Smooth muscle cell of the brain vasculature (primary cell): ENCODE results near the gene CCDC88C.

Experiments
- DNase-seq: peaks from one replicate; pipeline ENCODE4 v3.0.0-alpha.2; 2012; ENCODE audit warnings: low read depth, low spot score

The CCDC88C gene

DNA sequence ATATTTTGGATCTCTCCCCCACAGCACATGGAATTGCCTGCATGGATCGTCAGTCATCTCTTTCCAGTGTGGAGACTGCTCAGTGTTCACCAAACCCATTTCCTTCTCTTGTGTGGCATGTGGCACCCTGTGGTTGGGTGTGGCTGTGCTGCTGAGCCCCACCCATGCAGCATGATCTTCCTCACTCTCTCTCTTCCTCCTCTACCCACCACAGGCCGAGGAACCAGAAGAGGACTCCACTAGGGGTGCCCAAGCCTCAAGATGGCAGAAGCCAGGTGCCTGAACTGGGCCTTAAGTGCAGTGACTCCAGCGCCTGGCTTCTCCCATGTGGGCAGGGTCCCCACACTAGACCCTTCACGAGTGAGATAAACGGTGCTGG is 106.3 kb downstream of the CCDC88C start:
- no peak for DNase-seq

- DNase-seq = no peak
These were observed 106.9 kb downstream of the CCDC88C start for GRCh38 chr14:91310606-91311283.

DNA sequence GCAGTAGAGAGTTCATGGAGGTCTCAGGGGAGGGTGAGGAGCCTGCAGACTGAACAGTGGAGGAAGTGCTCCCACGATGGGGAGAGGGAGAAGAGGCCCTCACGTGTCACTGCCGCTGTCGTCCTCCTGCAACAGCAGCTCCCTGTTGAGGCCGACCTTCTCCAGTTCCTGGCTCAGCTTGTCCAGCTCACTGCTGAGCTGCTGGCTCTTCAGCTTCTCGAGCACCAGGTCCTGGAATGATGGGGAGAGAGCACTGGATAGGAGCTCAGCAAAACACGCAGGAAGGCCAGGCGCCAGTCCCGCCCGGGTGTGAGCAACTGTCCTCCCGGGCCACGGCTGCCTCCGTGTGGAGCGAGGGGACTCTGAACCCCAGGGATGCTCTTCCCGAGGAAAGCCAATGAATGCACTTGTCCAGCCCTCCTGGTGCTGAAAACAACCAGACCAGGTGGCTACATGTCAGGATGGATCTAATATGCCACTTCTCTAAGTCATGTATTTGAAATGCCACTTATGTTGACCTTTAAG is 107.8 kb downstream of the CCDC88C start:
- no peak for DNase-seq

DNA sequence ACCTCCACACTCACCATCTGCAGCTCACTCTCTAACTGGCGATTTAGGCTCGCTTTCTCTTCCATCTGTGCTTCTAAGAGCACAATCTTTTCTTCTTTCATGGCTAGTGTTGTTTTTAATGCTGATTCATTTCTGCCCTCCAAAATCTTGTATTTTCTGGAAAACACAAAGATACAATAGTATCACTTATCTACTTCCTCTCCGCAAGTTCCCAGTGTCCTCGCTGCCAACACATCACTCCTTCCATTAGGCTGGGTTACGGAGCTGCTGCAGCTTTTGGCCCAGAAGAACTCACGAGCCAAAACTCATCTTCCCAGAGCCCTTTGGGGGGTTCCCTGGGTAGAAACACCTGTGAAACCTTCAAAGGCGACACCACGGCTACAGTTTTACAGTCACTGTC is 109.3 kb downstream of the CCDC88C start:
- no peak for DNase-seq

DNA sequence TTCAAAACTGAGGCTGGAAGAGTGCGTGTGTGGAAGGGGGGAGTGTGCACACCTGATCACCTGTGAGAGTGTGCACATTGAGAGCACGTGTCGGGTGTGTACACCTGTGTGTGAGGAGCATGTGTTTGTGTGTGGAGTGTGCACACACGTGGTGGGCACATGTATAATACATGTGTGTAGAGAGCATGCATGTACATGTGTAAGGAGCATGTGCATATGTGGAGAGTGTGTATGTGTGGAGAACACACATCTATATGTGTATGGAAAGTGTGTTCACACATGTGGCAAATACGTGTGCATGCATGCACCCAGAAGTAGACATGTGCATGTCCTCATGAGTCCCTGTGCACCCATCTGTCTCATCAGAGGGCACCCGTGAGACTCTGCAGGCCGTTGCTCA is 110.0 kb downstream of the CCDC88C start:
- no peak for DNase-seq

DNA sequence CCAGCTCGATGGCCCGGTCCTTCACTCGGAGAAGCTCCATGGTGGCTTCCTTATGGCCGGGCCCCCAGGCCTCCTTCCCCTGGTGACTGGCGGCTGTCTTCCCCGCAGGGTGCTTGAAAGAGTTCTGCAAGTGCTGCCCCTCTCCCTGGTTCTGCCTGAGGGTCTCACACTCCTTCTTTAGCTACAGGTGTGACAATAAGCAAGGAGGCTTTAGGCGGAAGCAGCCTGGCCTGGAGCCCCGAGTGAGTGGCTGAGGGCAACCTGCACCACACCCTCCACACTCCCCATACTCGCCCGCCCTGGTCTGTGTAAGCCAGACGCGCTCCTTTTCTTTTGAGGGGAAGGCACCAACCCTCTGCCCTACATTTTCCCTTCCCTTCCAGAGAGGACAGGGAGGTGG is 110.6 kb downstream of the CCDC88C start:
- DNase-seq = no peak

DNA sequence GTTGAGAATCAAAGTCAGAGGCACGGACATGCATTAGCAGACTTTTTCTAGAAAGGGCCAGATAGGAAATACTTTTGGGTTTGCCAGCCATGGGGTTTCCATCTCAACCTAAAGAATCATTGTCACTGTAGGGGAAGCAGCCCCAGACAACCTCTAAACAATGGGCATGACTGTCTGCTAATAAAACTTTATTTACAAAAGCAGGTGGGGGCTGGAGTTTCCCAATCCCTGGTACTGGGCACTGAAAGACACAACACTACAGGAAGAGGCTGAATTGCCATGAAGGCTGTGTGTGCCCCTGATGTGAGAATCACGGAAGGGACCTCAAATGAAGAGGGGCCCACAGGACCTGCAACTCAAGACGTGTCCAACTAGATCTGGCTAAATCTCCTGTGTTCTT is 111.1 kb downstream of the CCDC88C start:
- DNase-seq = no peak

- no peak for DNase-seq
These were observed 111.8 kb downstream of the CCDC88C start for GRCh38 chr14:91305650-91306431.

DNA sequence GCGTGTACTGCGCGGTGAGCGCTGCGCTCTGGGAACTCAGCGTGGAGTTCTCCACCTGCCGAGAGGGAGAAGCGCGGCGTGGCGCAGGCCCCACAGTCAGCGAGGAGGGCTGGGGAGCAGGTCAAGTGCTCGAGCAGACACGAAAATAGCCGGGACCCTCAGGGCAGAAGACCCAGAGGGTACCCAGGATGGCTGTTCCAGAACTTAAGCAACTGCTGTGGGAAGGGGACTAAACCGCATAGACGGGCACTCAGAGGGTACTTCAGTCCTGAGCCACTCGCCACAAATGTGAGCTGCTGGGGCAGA is 113.7 kb downstream of the CCDC88C start:
- no peak for DNase-seq

- DNase-seq = no peak
These were observed 114.3 kb downstream of the CCDC88C start for GRCh38 chr14:91303091-91303923.

DNA sequence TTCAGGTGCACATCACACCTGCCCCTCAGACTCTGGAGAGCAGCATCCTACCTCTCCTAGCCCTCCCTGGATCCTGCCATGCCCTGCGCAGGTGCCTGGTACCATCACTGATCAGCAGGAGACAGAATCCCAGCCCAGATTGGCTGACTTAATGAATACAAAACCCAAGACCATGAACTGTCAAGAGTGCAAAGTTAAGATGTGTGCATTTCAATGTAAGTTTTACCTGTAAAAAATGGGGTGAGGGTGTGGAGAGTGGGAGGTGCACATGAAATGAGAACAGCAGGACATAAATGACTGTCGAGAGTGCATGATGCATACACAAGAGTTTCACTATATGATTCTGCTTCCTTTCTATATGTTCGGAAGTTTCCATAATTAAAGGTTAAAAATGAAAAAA is 115.2 kb downstream of the CCDC88C start:
- no peak for DNase-seq

DNA sequence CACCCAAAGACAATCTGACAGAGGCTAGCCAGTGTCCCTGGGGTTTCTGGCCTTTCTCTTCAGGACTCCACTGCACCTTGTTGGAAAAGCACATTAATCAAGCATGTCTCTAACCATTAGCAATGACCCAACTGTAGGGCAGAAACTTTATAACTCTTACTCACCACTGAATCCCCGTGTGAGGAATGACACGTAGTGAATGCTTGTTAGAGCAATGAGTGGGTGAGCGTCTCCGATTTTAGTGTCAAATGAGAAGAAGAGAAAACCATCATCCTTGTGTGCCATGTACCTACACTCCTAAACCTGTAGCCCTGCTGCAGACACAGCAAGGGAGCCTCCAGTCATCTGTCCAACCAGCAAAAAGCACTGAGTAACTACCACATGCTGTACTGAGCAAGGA is 116.7 kb downstream of the CCDC88C start:
- DNase-seq = no peak

DNA sequence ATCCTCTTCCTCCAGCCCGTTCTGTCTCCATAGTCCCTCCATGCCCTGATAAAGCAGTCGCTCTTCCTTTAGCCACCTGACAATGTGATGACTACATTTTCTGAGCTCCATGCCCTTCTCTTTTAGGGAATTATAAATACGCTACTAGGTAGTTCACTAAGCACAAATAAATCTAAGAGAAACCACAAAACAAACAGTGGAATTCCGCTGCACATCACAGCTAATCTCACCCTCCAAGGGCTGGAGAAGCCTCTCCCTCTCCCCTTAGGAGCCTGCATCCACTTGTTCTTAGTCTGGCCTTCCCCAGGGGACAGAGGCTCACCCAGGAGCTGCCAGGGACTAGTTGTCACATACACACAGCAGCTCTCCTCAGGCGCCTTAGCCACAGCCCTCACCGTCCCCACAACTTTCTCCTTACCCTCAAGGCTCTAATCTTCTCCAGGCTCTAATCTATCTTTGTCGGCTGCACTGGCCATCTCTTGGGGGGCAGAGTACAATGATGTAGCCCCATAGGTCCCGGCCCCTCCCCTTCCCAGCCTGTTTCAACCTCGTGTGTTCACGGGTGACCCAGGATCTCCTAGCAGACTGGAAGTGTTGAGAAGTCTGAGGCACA is 117.2 kb downstream of the CCDC88C start:
- no peak for DNase-seq

DNA sequence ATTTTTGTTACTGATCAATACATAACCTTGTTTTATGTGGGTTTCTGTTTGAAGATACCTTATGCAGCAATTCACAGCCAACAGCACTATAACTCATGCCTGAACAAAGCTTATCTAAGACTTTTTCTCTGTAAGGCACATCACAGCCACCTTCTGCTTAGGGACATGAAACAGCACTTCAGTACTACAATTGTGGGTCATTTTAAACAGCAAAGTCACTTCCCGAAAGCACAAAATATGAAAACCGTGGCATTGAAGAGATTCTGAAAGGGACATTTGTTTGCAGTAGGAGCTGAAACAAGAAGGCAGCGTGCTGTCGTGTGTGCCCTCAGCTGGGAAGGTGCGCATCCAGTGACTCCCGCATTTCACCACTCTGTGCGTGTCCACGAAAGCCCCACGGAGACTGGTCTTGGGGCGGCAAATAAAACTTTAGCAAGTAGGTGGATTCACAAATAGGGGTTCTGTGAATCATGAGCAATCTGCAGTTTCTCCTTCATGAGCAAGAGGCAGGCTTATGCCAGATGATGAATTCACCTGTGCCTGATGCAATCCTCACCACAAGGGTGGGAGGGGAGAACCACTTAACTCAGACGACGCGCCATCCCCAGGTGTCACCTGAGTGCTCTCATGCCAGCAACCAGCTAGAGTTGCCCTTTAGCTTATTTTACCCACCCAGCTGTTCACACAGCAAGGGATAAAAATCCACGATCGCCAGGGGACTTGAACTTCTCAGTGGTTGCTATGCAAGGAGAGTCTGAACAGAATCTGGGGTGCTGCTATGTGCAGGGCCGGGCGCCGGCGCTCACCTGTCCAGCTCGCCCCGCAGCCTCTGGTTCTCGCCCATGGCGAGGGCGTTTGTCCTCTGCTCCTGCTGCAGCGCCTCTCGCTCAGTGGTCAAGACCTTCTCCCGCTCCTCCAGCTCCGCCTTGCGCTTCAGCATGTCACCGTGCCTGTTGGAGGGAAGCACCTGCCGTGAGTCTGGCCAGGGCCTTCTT is 118.2 kb downstream of the CCDC88C start:
- DNase-seq = no peak

DNA sequence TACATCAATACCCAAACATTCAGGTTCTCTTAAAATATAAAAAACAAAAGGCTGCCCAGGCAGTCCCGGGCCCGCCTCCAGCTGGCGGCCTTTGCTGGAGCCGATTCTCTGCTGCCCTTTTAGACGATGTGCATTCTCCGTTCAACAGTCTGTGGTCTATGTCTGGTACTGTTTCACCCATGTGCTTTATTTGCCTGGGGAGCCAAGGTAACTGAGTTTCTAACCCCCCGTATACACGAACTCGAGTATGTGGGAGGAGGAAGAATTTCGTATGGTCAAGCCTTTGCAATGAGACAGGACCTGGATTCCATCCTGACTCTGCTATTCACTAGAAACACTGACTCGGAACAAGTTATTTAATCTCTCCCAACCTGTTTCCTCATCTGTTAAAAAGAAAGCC is 119.0 kb downstream of the CCDC88C start:
- no peak for DNase-seq

GRCh38 chr14:91297081-91297711 is 120.4 kb downstream of the CCDC88C start:
- no peak for DNase-seq

GRCh38 chr14:91295851-91296796 is 121.5 kb downstream of the CCDC88C start:
- no peak for DNase-seq

GRCh38 chr14:91295276-91295845 is 122.3 kb downstream of the CCDC88C start:
- DNase-seq = no peak

- no peak for DNase-seq
These were observed 123.5 kb downstream of the CCDC88C start for GRCh38 chr14:91294153-91294552.
